Erythroblast (primary cell): ENCODE results near the gene TMUB2.

Experiments used
- DNase-seq, 2 experiments: peaks; one replicate each; lab custom pipeline; 2025; lab: John Stamatoyannopoulos, UW
- GATA1 ChIP-seq: IDR thresholded peaks from 2 replicates; pipeline ENCODE4 v1.6.1; 2011; ENCODE audit warnings: low read depth, mild to moderate bottlenecking, control low read depth, low read length, moderate library complexity
- POLR2A ChIP-seq: IDR thresholded peaks from 2 replicates; pipeline ENCODE4 v1.6.1; 2011; ENCODE audit warnings: mild to moderate bottlenecking, low read length

The TMUB2 gene

DNA sequence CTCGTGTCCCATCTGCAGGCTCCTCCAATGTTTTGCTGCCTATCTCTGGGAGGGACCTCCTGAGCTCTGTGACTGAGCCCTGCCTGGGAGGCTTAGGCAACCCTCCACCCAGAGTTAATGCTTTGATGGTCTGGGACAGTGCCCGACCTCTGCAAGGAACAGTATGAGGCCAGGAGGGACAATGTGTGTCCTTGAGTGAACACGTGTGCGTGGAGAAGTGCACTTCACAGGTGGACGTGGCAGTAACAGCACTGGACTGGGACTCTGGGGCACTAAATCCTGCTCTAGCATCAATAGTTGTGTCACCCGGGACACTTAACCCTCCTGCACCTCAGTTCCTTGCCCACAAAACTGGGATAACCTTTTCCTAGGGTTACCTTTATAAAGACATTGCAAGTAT lies 28.1 kb downstream of the TMUB2 start:
- no peak for TF ChIP-seq POLR2A
- no peak for TF ChIP-seq GATA1

DNA sequence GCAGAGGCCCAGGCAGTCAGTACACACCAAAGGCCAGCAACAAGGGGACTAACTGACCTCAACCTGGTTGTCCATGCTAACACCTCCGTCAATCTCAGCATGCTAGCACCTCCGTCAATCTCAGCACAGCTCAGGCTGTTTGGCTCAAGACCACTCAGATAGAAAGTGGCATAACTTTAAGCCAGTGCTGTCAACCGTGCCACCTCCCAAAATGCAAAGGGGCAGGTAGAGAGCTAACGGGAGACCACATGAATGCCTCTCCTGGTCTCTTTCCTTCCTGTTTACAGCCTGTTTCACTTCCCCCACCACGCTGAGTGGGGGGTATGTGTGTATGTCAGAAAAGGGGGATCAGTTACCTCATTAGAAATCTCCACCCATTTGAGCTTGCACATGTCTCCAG lies 29.4 kb downstream of the TMUB2 start:
- TF ChIP-seq GATA1, result no peak
- no peak for DNase-seq

More for the DNA sequence above, 28.1 kb downstream of the TMUB2 start:
- no peak for DNase-seq

DNA sequence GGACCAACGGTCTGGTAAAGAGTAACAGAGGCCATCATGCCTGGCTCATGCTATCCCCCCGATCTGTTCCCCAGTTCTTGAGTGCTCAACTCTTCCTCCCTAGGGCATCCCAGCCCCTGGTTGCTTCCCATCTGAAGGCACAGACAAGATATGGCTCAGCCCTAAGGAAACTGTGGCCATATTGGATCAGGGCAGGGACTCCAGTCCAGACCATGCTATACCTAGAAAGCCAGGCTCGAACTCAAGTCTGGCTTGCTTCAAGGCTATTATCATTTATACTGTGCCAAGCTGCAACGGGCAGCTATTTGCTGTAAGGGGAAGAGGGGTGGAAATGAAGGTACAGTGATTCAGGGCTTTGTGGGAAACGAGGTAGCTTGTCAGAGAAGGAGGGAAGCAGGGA lies 29.9 kb downstream of the TMUB2 start:
- TF ChIP-seq GATA1, result no peak
- no peak for DNase-seq

DNA sequence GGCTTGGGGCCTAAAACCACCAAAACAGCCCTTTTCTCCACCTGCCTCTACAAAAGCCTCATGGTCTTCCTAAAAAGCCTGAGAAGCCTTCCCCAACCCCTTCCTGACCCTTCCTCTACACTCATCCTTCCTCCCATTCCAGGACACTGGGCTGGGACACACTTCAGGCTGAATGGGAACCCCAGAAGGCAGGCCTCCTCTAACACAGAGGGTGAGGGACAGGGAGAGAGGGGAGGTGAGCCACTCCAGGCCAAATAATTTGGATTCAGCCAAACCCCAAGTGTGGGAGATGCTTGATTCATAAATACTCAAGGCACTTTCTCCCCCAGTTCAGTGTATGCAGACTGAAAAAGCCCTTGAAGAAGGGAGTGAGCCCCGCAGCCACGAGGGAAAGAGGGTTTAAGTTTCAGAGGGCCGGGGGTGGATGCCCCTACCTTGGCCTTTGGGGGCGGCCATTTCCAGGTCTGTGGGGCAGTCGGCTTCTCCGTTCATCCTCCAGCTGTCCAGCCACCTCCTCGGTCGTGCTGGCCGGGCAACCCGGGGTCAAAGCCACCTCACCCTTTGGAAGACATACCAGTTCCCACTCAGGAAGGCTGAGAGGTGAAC lies 31.1 kb downstream of the TMUB2 start:
- no peak for TF ChIP-seq POLR2A
- TF ChIP-seq GATA1, result no peak
- DNase-seq, result no peak

DNA sequence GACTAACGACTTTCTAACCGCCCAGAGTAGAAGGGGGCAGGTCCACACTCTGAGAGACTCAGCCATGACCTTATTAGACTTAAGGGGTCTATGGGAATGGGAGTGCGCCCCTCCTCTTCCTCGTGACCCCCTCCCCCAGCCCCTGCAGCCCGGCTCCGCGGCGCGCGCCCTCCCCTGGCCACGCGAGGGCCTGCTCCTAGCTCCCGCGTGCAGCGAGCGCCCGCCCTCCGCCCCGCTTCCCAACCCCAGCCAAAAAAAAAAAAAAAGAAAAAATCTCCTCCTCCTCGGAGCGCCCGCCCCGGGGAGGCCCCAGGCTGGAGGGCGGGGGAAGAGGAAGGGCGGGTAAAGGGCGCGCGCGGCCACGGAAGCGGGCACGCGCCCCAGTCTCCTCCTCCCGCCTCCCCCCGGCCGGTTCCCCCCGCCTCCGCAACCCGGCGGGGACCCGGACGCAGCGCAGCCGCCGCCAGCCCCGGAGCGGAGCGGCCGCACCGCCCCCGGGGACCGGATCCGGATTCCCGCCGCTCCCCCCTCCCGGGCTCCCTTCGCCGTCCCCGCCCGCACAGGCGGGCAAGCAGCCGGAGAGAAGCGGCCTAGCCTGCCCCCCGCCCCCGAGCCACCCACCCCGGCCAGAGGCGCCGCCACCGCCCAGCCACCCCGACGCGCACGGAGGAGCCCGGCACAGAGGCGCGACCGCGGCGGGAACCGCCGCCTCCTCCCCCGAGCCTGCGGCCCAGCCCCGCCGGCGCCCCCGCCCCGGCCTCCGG lies 31.8 kb downstream of the TMUB2 start:
- DNase-seq, result peak; percentile 94 to 97
- TF ChIP-seq GATA1 (no peak), POLR2A (no peak)

DNA sequence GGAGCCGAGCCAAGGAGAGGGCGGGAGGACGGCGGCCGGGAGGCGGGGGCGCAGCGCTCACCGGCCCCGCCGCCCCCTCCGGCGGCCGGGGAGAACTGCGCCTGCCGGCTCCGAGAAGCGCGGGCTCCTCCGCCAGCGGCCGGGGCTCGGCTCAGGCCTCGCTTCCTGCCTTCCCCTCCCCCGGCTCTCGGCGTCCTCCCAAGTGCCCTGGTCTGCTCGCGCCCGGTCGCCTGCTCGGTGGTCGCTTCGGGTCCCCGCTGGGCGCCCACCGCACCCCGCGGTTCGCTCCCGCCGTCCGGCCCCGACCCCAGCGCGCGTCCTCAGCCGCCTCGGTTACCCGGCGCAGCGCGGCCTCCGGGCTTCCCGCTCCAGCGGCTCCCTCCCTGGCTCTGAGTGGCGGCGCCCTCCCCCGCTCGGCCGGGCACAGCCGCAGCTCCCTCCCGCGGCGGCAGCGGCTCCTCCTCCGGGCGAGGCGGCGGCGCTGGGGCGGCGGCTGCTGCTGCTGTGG lies 32.4 kb downstream of the TMUB2 start:
- TF ChIP-seq POLR2A (peak; percentile 59), GATA1 (no peak)
- DNase-seq, result no peak

DNA sequence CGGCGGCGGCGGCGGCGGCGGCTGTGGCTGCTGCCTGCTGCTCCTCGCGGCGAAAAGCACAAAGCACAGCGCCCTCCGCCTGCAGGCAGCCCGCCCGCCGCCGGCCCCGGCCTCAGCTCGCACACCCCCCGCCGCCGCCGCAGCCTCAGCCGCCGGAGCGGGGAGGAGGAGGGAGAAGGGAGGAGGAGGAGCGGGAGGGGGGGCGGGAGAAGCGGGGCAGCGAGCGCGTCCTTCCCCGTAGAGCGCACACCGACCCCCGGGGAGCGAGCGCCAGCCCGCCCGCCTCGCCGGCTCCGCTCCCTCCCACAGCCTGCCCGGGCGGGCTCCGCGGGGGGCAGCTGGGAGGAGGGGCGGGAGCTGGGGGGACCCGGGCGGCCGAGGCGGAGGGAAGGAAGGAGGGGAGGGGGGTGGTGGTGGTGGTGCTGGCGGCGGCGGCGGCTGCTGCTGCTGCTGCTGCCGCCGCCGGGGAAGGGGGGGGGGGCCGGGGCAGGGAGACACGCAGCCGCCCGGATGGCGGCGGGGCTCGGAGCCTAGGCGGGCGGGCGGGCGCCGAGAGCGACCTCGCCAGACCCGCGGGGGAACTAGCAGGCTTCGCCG lies 32.9 kb downstream of the TMUB2 start, which contains the start of gene UBTF:
Gene UBTF, minus strand, starts transcription at position 60 of the 597 bp plus-strand sequence. CDS start 1,446 bp downstream, outside the sequence.
- DNase-seq, result peak; percentile 77 to 87
- TF ChIP-seq GATA1 (no peak), POLR2A (no peak)

DNA sequence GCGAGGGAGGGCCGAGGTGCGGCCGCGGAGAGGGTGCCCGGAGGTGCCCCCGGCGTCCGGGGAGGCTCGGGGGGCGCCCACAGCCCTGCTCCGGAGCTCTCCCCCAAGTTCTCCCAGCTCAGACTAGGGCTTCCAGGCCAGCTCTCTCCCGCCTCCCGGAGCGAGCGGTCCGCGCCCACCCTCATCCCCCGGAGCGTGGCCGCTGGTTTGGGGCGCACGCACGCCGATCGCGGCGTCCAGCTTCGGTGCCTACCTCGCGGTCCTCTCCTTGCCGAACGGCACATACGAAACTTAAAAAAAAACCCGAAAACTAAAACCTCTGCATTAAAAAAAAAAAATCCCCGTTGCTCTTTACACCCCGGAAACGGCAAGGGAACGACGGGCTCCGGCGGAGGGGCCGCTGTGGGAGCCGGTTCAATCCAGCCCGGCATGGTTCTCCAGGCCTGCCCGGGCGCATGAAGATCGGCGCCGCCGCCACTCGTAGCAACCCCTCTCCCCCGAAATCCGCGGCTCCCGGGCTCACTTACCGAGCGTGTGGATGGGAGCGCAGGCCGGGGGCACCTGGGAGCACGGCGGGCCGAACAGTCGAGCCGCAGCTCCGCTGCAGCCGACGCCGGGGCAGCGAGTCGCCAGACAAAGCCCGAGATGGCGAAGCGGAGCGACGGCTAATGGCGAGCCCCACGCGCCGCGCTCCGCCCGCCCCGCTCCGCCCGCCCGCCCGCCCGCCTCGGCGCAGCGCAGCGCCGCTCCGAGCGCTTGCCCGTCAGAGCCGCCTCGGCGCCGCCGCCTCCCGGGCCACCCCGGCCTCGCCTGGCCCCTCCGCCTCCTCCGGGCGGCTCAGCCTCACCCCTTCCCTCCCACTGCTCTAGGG lies 33.7 kb downstream of the TMUB2 start:
- no peak for TF ChIP-seq POLR2A
- TF ChIP-seq GATA1, result no peak

DNA sequence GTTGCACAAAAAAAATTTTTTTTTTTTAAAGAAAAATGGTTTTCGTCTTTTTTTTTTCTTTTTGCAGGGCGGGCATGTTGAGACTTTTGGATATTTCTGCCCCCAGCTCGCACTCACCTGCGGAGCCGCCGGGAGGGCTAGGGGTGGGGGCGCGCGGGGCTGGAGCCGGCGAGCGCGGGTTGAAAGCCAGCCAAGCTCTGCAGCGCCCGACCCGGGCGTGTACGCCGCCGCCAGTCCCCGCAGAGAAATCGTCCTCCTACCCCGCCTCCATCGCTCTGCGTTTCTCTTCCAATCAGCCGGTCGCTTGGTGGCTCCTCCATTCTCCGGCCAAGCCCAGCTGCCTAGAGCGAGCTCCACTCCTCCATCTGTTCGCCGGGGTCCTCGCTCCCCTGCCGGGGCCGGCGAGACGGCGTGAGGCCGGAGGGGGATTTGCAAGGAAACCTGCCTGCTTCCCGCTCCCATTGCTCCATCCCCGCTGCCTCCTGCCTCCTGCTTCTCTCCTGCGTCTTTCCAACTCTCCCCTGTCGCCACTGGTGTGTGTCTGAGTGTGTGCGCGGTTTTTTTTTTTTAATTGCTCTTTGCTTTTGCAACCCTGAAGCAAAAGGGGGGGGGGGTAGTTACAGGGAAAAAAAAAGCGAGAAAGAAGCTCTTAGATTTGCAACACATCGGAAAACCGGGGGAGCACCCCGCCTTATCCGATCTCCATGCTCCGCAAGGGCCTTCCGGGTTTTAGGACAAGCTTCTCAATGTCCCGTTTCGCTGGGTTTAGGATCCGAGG lies 34.5 kb downstream of the TMUB2 start:
- TF ChIP-seq POLR2A (no peak), GATA1 (no peak)
- DNase-seq, result peak; percentile 89 to 92

More for the DNA sequence above, 33.7 kb downstream of the TMUB2 start:
- DNase-seq, result peak; percentile 82 to 86

DNA sequence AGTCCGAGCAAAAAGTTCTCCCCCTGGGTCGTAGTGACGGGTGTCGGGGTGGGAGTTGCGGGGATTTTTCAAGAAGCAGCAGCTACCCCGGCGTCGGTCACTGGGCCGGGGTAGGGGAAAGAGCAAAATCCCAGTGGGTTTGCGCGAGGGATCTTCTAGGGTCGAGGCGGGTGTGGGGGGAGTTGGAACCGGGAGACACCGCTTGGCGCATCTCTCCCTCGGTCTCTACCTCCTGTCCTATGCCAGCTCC lies 35.0 kb downstream of the TMUB2 start:
- TF ChIP-seq GATA1, result no peak
- TF ChIP-seq POLR2A, result peak; percentile 95
- DNase-seq, result no peak

DNA sequence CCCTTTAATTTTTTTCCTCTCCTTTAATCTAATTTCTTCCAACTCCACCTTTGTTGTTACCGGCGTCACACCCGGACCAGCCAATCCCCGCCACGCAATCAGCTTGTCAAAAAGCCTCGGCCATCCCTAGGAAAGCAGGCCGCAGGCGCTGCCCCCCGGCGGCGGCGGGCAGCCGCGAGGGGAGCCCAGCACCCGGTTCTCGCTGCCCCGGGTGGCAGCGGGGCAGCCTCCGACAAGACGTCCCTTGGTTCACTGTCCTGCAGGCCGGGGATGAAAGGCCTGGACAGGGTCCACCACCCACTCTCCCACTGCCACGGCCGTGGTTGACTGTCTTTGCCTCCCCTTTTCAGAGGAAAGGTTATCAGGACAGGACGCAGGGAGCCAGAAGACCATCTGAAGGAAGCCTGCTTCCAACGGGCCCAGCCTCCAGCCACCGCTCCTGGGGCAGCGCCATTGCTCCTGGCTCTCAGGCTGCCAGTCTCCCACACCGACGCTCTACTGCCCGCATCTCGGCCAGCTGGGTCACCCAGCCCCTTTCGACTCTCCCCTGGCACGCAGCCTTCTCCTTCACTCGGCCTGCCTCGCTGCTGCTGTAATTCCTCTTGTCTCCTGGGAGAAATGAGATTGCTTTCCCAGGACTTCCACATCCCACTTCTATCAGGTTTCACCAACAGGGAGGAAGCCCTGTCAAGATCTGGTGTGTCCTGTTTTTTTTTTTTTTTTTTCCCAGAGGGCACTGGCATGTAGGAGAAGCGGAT lies 35.5 kb downstream of the TMUB2 start:
- TF ChIP-seq POLR2A (peak; percentile 91), GATA1 (no peak)
- peak; percentile 90 for DNase-seq

DNA sequence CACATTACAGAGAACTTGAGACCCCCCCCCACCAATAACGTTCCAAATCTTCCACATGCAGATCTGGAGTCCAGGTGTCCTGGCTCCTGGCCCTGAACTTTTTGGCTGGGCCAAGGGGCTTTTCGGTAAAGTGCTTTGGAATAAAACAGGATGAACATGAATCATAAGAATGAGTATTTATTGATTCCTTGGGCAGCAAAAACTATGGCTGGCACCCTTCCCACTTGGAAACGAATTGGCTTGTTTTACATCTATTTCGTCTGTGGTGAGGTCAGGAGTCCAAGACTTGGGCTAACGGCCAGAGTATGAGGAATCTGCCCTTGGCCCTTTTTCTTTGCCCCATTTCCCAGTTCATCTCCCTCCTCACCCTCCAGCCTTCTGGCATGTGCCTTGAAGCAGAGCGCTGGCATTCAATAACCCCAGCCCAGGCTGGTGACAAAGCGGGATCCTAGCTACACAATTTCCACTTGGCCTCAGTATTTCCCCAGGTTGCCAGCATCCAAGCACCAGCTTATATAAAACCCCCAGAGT lies 36.8 kb downstream of the TMUB2 start:
- no peak for TF ChIP-seq GATA1
- TF ChIP-seq POLR2A, result peak; percentile 26
- DNase-seq, result no peak
